Measurements from ENCODE around the gene WWOX. TPM values are rescaled to one million over a fixed set of nuclear protein-coding genes. Genes with fewer than 3 reads are reported as not detected.

WWOX gene
- total RNA-seq, 1 experiment from 2014 or later, result 15.6 TPM

- Histone ChIP-seq H2BK15ac (ENCODE audit: low read depth, low read length) (no peak overlapping the region), H4K8ac (replicated peaks; ENCODE audit: insufficient read length, low read depth, low read length) (no peak overlapping the region), H4K20me1 (ENCODE audit: control insufficient read depth, insufficient read depth, insufficient read length) (no peaks in the 10 kb centered on the region), H3K23ac (ENCODE audit: insufficient read length, low read depth, low read length) (no peak overlapping the region), H3K23me2 (ENCODE audit: insufficient read length, low read depth, low read length, poor library complexity, severe bottlenecking) (peaks cover 3% of the 10 kb centered on the region), H2BK20ac (ENCODE audit: low read depth, low read length, poor library complexity, severe bottlenecking) (no peak overlapping the region), H3K9me3 (ENCODE audit: control insufficient read depth, low read depth, low read length) (no peaks in the 10 kb centered on the region), H4K91ac (ENCODE audit: insufficient read length, low read depth, low read length) (no peak overlapping the region), H3K14ac (ENCODE audit: insufficient read depth, low read length) (no peak overlapping the region), H2AK5ac (ENCODE audit: insufficient read length, low read length) (no peak overlapping the region), H2BK120ac (ENCODE audit: low read depth, low read length, poor library complexity, severe bottlenecking) (no peak overlapping the region), H3T11ph (ENCODE audit: low read length) (no peak overlapping the region), H2BK5ac (ENCODE audit: insufficient read length, low read length) (no peak overlapping the region), H4K5ac (ENCODE audit: insufficient read length, low read depth, low read length) (no peak overlapping the region), H3K18ac (ENCODE audit: insufficient read length, low read depth, low read length) (no peak overlapping the region), H2BK12ac (ENCODE audit: insufficient read length, low read depth, low read length) (no peak overlapping the region), H3K27ac (ENCODE audit: insufficient read length, low read depth, low read length) (no peak overlapping the region), H3K79me1 (ENCODE audit: insufficient read depth, low read depth, low read length, poor library complexity, severe bottlenecking) (no peaks in the 10 kb centered on the region), H3K4ac (ENCODE audit: low read depth, low read length) (no peak overlapping the region), H3K79me2 (ENCODE audit: insufficient read depth, low read length) (no peaks in the 10 kb centered on the region), H2AFZ (ENCODE audit: low read length) (no peak overlapping the region), H3K4me2 (ENCODE audit: insufficient read depth, insufficient read length, low read length) (no peak overlapping the region), H3K4me1 (ENCODE audit: insufficient read depth, low read length) (no peaks in the 10 kb centered on the region; the same call in 1 of the 2 replicates), H3K27me3 (ENCODE audit: insufficient read depth, low read length) (no peaks in the 10 kb centered on the region; the same call in 1 of the 2 replicates), H3K9ac (ENCODE audit: extremely low read depth, insufficient read length, low read length) (no peak overlapping the region), H3K56ac (ENCODE audit: insufficient read length, low read depth, low read length) (no peak overlapping the region)
- Mint-ChIP-seq H3K4me3 (no peak overlapping the region), H3K9me3 (no peaks in the 10 kb centered on the region), H3K27me3 (ENCODE audit: low read depth) (peaks cover 15% of the 10 kb centered on the region), H3K4me1 (peaks cover 2% of the 10 kb centered on the region in 2 experiments; a peak in 3 of 4 replicates), H3K36me3 (ENCODE audit: insufficient read depth in 1 of 3, low read depth in 3 of 3) (no peaks in the 10 kb centered on the region), H3K27ac (no peak overlapping the region; a peak in 1 of 7 replicates)
- no peak for TF ChIP-seq CTCF (conservative IDR thresholded peaks at IDR 0.05)
- DNase-seq, result no peak
- no CpG with 5 or more reads among the region's 5 CpGs for WGBS (ENCODE audit: extremely low coverage, insufficient read length, low lambda C conversion rate)
Measured at GRCh38 chr16:79006765-79007164, 907.3 kb downstream of the WWOX start.
